Stomach (tissue), 9 donors: Measurements from ENCODE around the gene ABCF2. TPM values are rescaled to one million over a fixed set of nuclear protein-coding genes. Genes with fewer than 3 reads are reported as not detected.
A peak's percentile ranks its signal among the peaks of the same experiment; 100 is the strongest.

ENCODE experiments used
- DNase-seq, 2 donors: peaks; one replicate each; pipeline versions ENCODE4 v3.0.0 to v3.0.0-alpha.2; 2013 to 2019
- H3K27ac ChIP-seq, 5 donors: fragments of 200-600 bp in 4 of 5; sonication (generic) in 4 of 5; one replicate each; pipeline ENCODE4 v1.5.1; 2013 to 2019; ENCODE audit warnings: mild to moderate bottlenecking in 1 of 5, moderate library complexity in 1 of 5
- H3K27me3 ChIP-seq, 3 donors: fragments of 200-600 bp; sonication (generic); one replicate each; pipeline ENCODE4 v1.5.1; 2017 to 2019; ENCODE audit warnings: mixed run types in 1 of 3
- H3K36me3 ChIP-seq, 4 donors: fragments of 200-600 bp; sonication (generic); 1 replicate in 3 of 4; 2 replicates in 1 of 4; pipeline ENCODE4 v1.5.1; 2016 to 2019
- H3K4me1 ChIP-seq, 4 donors: fragments of 200-600 bp; sonication (generic); one replicate each; pipeline ENCODE4 v1.5.1; 2016 to 2019
- H3K4me3 ChIP-seq, 4 donors: fragments of 200-600 bp; sonication (generic) in 3 of 4; one replicate each; pipeline ENCODE4 v1.5.1; 2016 to 2019; ENCODE audit warnings: mild to moderate bottlenecking in 1 of 4
- H3K9me3 ChIP-seq, 4 donors: fragments of 200-600 bp; sonication (generic); one replicate each; pipeline ENCODE4 v1.5.1; 2016 to 2019
- CTCF ChIP-seq, 7 experiments: fragments of 450-650 bp in 4 of 7; fragments of 200-600 bp in 3 of 7; sonication (generic) in 3 of 7; IDR thresholded peaks; one replicate each; pipeline ENCODE4 v1.5.1; 2016 to 2019; ENCODE audit warnings: antibody characterized with exemption in 7 of 7, control low read depth in 2 of 7, mild to moderate bottlenecking in 1 of 7
- EP300 ChIP-seq: sonication (generic); formaldehyde crosslinking; IDR thresholded peaks from one replicate; pipeline ENCODE4 v1.6.1; 2017; ENCODE audit warnings: antibody characterized with exemption
- POLR2A ChIP-seq, 4 donors: fragments of 450-650 bp; IDR thresholded peaks; one replicate each; pipeline ENCODE4 v1.6.1; 2016; ENCODE audit warnings: antibody characterized with exemption in 4 of 4, control low read depth in 2 of 4, mild to moderate bottlenecking in 1 of 4, moderate library complexity in 1 of 4
- POLR2AphosphoS5 ChIP-seq, 3 donors: sonication (generic); formaldehyde crosslinking; IDR thresholded peaks; one replicate each; pipeline ENCODE4 v1.6.1; 2016; ENCODE audit warnings: antibody characterized with exemption in 3 of 3
- WGBS, 5 donors: extraction: QIAGEN DNeasy Blood & Tissue Kit in 3 of 5; methylation state at CpG; one replicate each; pipeline versions ENCODE4 v1.1.5 to v1.1.7; 2013 to 2018; 5-methylcytosine and 5-hydroxymethylcytosine counted together
- intact Hi-C: fragments of 100-400 bp; cut with DNase I; formaldehyde crosslinking; loops from one replicate; pipeline ENCODE4 v1.15.1; 2023; ENCODE audit warnings: low total_unique reads
- polyA plus RNA-seq, 3 donors: library from polyadenylated mRNA; stranded (reverse); fragments of 200-250 nt; gene quantifications; one replicate each; pipeline ENCODE4 v1.2.3, GENCODE V29; 2013
- total RNA-seq, 5 donors: library from RNA; depleted of rRNA; stranded (reverse); fragments of >200 nt; gene quantifications; one replicate each; pipeline versions ENCODE4 v1.1.0 to v1.2.3, GENCODE V29; 2014 to 2016
- donor health status: healthy with polysubstance abuse.
- donor health status: Bipolar disorder and iron deficiency.
- donor health status: healthy.

Gene ABCF2
- total and polyA plus RNA-seq, 8 donors: 5.2 to 28.0 (median 15.2) TPM

GRCh38 chr7:151271699-151272355 lies 44.8 kb upstream of the ABCF2 start:
- peak in 2 of 3 donors; percentile 55 to 67 for TF ChIP-seq POLR2AphosphoS5 (IDR thresholded peaks at IDR 0.05)
- no peak for TF ChIP-seq CTCF (IDR thresholded peaks at IDR 0.05)
- H3K4me1 ChIP-seq: peaks cover 0 to 41% (median 23%) of the 10 kb centered on the region in 4 donors
- no peak overlapping the region for H3K4me3 ChIP-seq
- no peaks in the 10 kb centered on the region for H3K9me3 ChIP-seq
- DNase-seq: peak; percentile 44 to 63
- H3K27me3 ChIP-seq: peaks cover 0 to 8% (median 0%) of the 10 kb centered on the region in 3 donors
- peaks cover 0 to 4% (median 2%) of the 10 kb centered on the region in 4 donors for H3K36me3 ChIP-seq
- 45 to 48% (median 48%) methylated on average over 7 of the region's 7 CpGs for WGBS, 5 donors
- intact Hi-C loops: no loop called here
- H3K27ac ChIP-seq: peak overlapping the region in 3 of 5 donors; percentile 40 to 56 (median 53)

GRCh38 chr7:151269511-151269910 lies 42.5 kb upstream of the ABCF2 start:
- H3K4me1 ChIP-seq: peaks cover 0 to 26% (median 5%) of the 10 kb centered on the region in 4 donors
- H3K27ac ChIP-seq: no peak overlapping the region
- intact Hi-C loops: no loop called here
- H3K9me3 ChIP-seq: no peaks in the 10 kb centered on the region
- no peak for DNase-seq
- WGBS, 5 donors: 88 to 95% (median 93%) methylated on average over 10 of the region's 10 CpGs
- H3K27me3 ChIP-seq: no peaks in the 10 kb centered on the region
- TF ChIP-seq POLR2A (IDR thresholded peaks at IDR 0.05): no peak
- TF ChIP-seq CTCF (IDR thresholded peaks at IDR 0.05): no peak
- no peak for TF ChIP-seq EP300
- no peak for TF ChIP-seq POLR2AphosphoS5 (IDR thresholded peaks at IDR 0.05)
- no peak overlapping the region for H3K4me3 ChIP-seq
- peaks cover 0 to 4% (median 2%) of the 10 kb centered on the region in 4 donors for H3K36me3 ChIP-seq

- 81 to 90% (median 87%) methylated on average over 8 to 9 of the region's 9 CpGs for WGBS, 5 donors
- no peak for DNase-seq
- Histone ChIP-seq H3K36me3 (peaks cover 0 to 4% (median 2%) of the 10 kb centered on the region in 4 donors), H3K4me1 (no peaks in the 10 kb centered on the region), H3K9me3 (no peaks in the 10 kb centered on the region), H3K27ac (no peak overlapping the region), H3K27me3 (peaks cover 0 to 19% (median 0%) of the 10 kb centered on the region in 3 donors), H3K4me3 (no peak overlapping the region)
- TF ChIP-seq CTCF (IDR thresholded peaks at IDR 0.05) (no peak), POLR2A (IDR thresholded peaks at IDR 0.05) (no peak), EP300 (no peak), POLR2AphosphoS5 (IDR thresholded peaks at IDR 0.05) (no peak)
- intact Hi-C loops: no loop called here
Observed at GRCh38 chr7:151265351-151265931, 38.4 kb upstream of the ABCF2 start.

- Histone ChIP-seq H3K27ac (no peak overlapping the region), H3K4me1 (no peaks in the 10 kb centered on the region), H3K27me3 (peaks cover 0 to 20% (median 0%) of the 10 kb centered on the region in 3 donors), H3K4me3 (no peak overlapping the region), H3K9me3 (no peaks in the 10 kb centered on the region), H3K36me3 (peaks cover 0 to 4% (median 2%) of the 10 kb centered on the region in 4 donors)
- no peak for DNase-seq
- TF ChIP-seq CTCF (IDR thresholded peaks at IDR 0.05) (no peak), POLR2A (IDR thresholded peaks at IDR 0.05) (no peak), POLR2AphosphoS5 (IDR thresholded peaks at IDR 0.05) (no peak), EP300 (no peak)
- WGBS, 5 donors: 79 to 91% (median 81%) methylated on average over 5 of the region's 5 CpGs
- intact Hi-C loops: no loop called here
Observed at GRCh38 chr7:151264615-151265014, 37.6 kb upstream of the ABCF2 start.
